ENCODE results near the gene MLXIP. TPM values are rescaled to one million over a fixed set of nuclear protein-coding genes. Genes with fewer than 3 reads are reported as not detected.

Gene MLXIP
- total and polyA plus RNA-seq, 9 of the 15 experiments (the other 6 are each of a cell fraction or from before 2014, with no cell fraction given), result 2.2 to 66.3 (median 18.1) TPM

DNA sequence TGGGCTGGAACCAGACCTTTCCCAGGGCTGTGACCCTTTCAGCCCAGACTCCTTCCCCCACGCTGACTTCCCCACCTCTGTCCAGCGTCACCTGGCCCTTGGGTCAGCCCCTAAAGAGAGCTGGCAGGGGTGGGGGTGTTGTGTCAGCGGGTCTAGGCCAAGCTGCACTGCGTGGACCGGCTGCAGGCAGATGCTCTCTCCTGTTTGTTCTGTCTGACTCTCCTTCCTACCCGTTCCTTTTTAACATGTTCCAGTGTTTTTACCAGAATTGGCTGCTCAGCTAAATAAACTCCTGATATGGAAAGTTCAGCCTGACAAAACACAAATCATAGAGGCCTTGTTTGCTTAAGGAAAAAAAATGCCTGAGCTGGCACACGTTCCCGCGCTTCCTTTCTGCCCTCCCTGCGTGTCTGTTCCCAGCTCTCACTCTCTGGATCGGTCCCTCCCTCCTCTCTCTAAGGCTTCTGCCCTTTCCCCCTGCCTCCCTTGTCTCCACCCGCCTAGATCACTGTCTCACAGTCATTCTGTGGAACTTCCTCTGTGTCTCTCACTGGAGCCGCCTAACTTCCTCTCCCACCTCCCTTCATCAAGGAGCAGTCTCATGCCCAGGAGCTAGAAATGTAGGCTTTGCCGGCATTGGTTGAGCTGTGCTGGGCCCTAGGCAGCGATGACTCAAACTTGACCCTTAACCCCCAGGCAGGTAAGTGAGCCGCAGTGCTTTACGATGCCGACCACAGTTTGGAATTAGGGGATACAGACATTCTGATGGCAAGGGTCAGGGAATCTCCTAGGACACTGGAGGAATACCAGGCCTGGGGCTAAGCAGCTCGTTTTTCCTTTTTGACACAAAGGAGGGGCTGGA, 15.5 kb upstream of the MLXIP start (continued):
- TF ChIP-seq HDAC3 (IDR thresholded peaks at IDR 0.05; ENCODE audit: borderline replicate concordance, partially characterized antibody) (no peak), MBD2 (IDR thresholded peaks at IDR 0.05; ENCODE audit: borderline replicate concordance, low read depth) (peak; percentile 11; the same call in 1 of the 2 replicates), NFIC (IDR thresholded peaks at IDR 0.05) (no peak), NR2C2 (CRISPR knock-in tag; IDR thresholded peaks at IDR 0.05) (peak; percentile 70), NR2C2 (tag; IDR thresholded peaks at IDR 0.05) (peak; percentile 88; the same call in 1 of the 2 replicates), CTBP1 (IDR thresholded peaks at IDR 0.05; ENCODE audit: borderline replicate concordance) (peak; percentile 22; the same call in 1 of the 2 replicates), RBM17 (IDR thresholded peaks at IDR 0.05; ENCODE audit: borderline replicate concordance, low read depth, low read length) (no peak), MAZ (CRISPR knock-in tag; conservative IDR thresholded peaks at IDR 0.05 in 1 of 2, IDR thresholded peaks at IDR 0.05 in 1 of 2) (peak in 1 of 2 experiments; percentile 33; a peak in 2 of 4 replicates), FOSL1 (tag; conservative IDR thresholded peaks at IDR 0.05) (peak; percentile 60), MXI1 (IDR thresholded peaks at IDR 0.05; ENCODE audit: low read depth, low read length) (no peak), NR2C1 (IDR thresholded peaks at IDR 0.05) (peak; percentile 88), NR2C1 (tag; IDR thresholded peaks at IDR 0.05) (peak; percentile 88), GABPB1 (CRISPR knock-in tag; IDR thresholded peaks at IDR 0.05) (peak; percentile 40; the same call in 1 of the 2 replicates), JUND (IDR thresholded peaks at IDR 0.05; ENCODE audit: borderline replicate concordance, low read depth, low read length) (peak; percentile 56), JUND (tag; IDR thresholded peaks at IDR 0.05; ENCODE audit: borderline replicate concordance, low read depth, low read length) (no peak; the same call in 2 of the 3 replicates), TBP (optimal IDR thresholded peaks at IDR 0.05; ENCODE audit: low read depth, low read length) (peak; percentile 41), XRCC3 (IDR thresholded peaks at IDR 0.05) (no peak), SUPT5H (IDR thresholded peaks at IDR 0.05) (peak; percentile 31; the same call in 1 of the 2 replicates), C11orf30 (IDR thresholded peaks at IDR 0.05; ENCODE audit: low read depth) (peak; percentile 14; the same call in 1 of the 2 replicates), YY1 (IDR thresholded peaks at IDR 0.05; ENCODE audit: borderline replicate concordance in 1 of 3, control insufficient read depth in 1 of 3, extremely low read depth in 1 of 3, insufficient read depth in 3 of 3, insufficient read length in 1 of 3, insufficient replicate concordance in 2 of 3, low read depth in 1 of 3, low read length in 2 of 3) (peak in 1 of 3 experiments; percentile 14), CSDE1 (IDR thresholded peaks at IDR 0.05) (no peak), SPI1 (IDR thresholded peaks at IDR 0.05; ENCODE audit: borderline replicate concordance, low read depth, low read length) (peak; percentile 94), RB1 (IDR thresholded peaks at IDR 0.05; ENCODE audit: low read depth) (0 out of 2 replicates have a peak, but pooled peaks have one; percentile 23), NR2F6 (CRISPR knock-in tag; IDR thresholded peaks at IDR 0.05) (no peak)
- TF ChIP-seq, protein P1, sequence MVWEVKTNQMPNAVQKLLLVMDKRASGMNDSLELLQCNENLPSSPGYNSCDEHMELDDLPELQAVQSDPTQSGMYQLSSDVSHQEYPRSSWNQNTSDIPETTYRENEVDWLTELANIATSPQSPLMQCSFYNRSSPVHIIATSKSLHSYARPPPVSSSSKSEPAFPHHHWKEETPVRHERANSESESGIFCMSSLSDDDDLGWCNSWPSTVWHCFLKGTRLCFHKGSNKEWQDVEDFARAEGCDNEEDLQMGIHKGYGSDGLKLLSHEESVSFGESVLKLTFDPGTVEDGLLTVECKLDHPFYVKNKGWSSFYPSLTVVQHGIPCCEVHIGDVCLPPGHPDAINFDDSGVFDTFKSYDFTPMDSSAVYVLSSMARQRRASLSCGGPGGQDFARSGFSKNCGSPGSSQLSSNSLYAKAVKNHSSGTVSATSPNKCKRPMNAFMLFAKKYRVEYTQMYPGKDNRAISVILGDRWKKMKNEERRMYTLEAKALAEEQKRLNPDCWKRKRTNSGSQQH (CRISPR knock-in tag; IDR thresholded peaks at IDR 0.05), result peak; percentile 84; the same call in 1 of the 2 replicates

All from K562 (cell line).